WTC11 (cell line): ENCODE measurements around the gene KCNMA1. TPM values are rescaled to one million over a fixed set of nuclear protein-coding genes. Genes with fewer than 3 reads are reported as not detected.

Source experiments
- ATAC-seq: fragments of 200-7000 bp; cut with Tn5 transposase; 2 replicates; pipeline ENCODE4 v1.10.0; 2021; ENCODE audit warnings: mild to moderate bottlenecking, moderate library complexity
- CTCF ChIA-PET: fragments of 300-600 bp; sonication (Branson Sonifier 250); formaldehyde crosslinking; loops from one replicate; lab custom pipeline; 2021; ENCODE audit warnings: antibody characterized with exemption; lab: Charles Lee
- POLR2A ChIA-PET: fragments of 350-600 bp; sonication (Branson Sonifier 250); formaldehyde crosslinking; loops from one replicate; lab custom pipeline; 2021; ENCODE audit warnings: antibody characterized with exemption; lab: Charles Lee
- DNase-seq: peaks from one replicate; pipeline ENCODE4 v3.0.0; 2021; ENCODE audit warnings: low spot score
- H3K27ac Mint-ChIP-seq: 2 replicates; pipeline ENCODE4 v1.8.0; 2021; ENCODE audit warnings: mixed read lengths
- H3K27me3 Mint-ChIP-seq: 2 replicates; pipeline ENCODE4 v1.8.0; 2021; ENCODE audit warnings: low read depth, mild to moderate bottlenecking, moderate library complexity, mixed read lengths
- H3K36me3 Mint-ChIP-seq: 2 replicates; pipeline ENCODE4 v1.8.0; 2021; ENCODE audit warnings: mixed read lengths
- H3K4me1 Mint-ChIP-seq: 2 replicates; pipeline ENCODE4 v1.8.0; 2022; ENCODE audit warnings: mixed read lengths
- H3K4me3 Mint-ChIP-seq: 2 replicates; pipeline ENCODE4 v1.8.0; 2021; ENCODE audit warnings: mild to moderate bottlenecking, moderate library complexity, mixed read lengths
- H3K9me3 Mint-ChIP-seq: 2 replicates; pipeline ENCODE4 v1.8.0; 2021; ENCODE audit warnings: mixed read lengths
- AFF4 ChIP-seq: sonication (generic); formaldehyde crosslinking; IDR thresholded peaks from 2 replicates; pipeline ENCODE4 v1.8.1; 2023; ENCODE audit warnings: mild to moderate bottlenecking, missing genetic modification reagents, borderline replicate concordance
- CDX4 ChIP-seq: fragments of 250-450 bp; sonication (Bioruptor Pico); IDR thresholded peaks from 2 replicates; pipeline ENCODE4 v1.9.0; 2021; ENCODE audit warnings: moderate library complexity, mild to moderate bottlenecking, inconsistent platforms, borderline replicate concordance
- GRHL2 ChIP-seq: fragments of 250-450 bp; sonication (Bioruptor Pico); IDR thresholded peaks from 2 replicates; pipeline ENCODE4 v1.8.0; 2022; ENCODE audit warnings: mild to moderate bottlenecking, moderate library complexity; ENCODE audit not compliant: insufficient replicate concordance, severe bottlenecking
- IRF1 ChIP-seq: sonication (generic); formaldehyde crosslinking; IDR thresholded peaks from 2 replicates; pipeline ENCODE4 v1.8.0; 2023; ENCODE audit warnings: missing genetic modification reagents
- MXD4 ChIP-seq: fragments of 250-450 bp; sonication (Bioruptor Pico); IDR thresholded peaks from 2 replicates; pipeline ENCODE4 v1.8.0; 2021; ENCODE audit warnings: mild to moderate bottlenecking, moderate library complexity, borderline replicate concordance
- PREB ChIP-seq: sonication (generic); formaldehyde crosslinking; IDR thresholded peaks from 2 replicates; pipeline ENCODE4 v1.8.1; 2022; ENCODE audit warnings: mild to moderate bottlenecking, missing genetic modification reagents, moderate library complexity, borderline replicate concordance
- RELA ChIP-seq: sonication (generic); formaldehyde crosslinking; IDR thresholded peaks from 2 replicates; pipeline ENCODE4 v1.8.1; 2022; ENCODE audit warnings: missing genetic modification reagents, mild to moderate bottlenecking, borderline replicate concordance
- SMAD4 ChIP-seq: sonication (generic); formaldehyde crosslinking; IDR thresholded peaks from 2 replicates; pipeline ENCODE4 v1.8.0; 2022; ENCODE audit warnings: mild to moderate bottlenecking, missing genetic modification reagents
- TCF7 ChIP-seq: sonication (generic); formaldehyde crosslinking; IDR thresholded peaks from 2 replicates; pipeline ENCODE4 v1.8.0; 2022; ENCODE audit warnings: mild to moderate bottlenecking, low read depth, missing genetic modification reagents, moderate library complexity
- TP53 ChIP-seq: sonication (generic); formaldehyde crosslinking; IDR thresholded peaks from 2 replicates; pipeline ENCODE4 v1.8.1; 2023; ENCODE audit warnings: mild to moderate bottlenecking, missing genetic modification reagents
- USF1 ChIP-seq: sonication (generic); formaldehyde crosslinking; IDR thresholded peaks from 2 replicates; pipeline ENCODE4 v1.8.0; 2022; ENCODE audit warnings: mild to moderate bottlenecking, missing genetic modification reagents
- USF2 ChIP-seq: sonication (generic); formaldehyde crosslinking; IDR thresholded peaks from 2 replicates; pipeline ENCODE4 v1.8.1; 2023; ENCODE audit warnings: mild to moderate bottlenecking, missing genetic modification reagents, moderate library complexity
- ZNF219 ChIP-seq: sonication (generic); formaldehyde crosslinking; IDR thresholded peaks from 2 replicates; pipeline ENCODE4 v1.8.0; 2023; ENCODE audit warnings: missing genetic modification reagents, mild to moderate bottlenecking, borderline replicate concordance
- ZNF263 ChIP-seq: sonication (generic); formaldehyde crosslinking; IDR thresholded peaks from 2 replicates; pipeline ENCODE4 v1.8.1; 2022; ENCODE audit warnings: low read depth, mild to moderate bottlenecking, moderate library complexity, missing genetic modification reagents
- ZNF396 ChIP-seq: fragments of 250-450 bp; sonication (Bioruptor Pico); IDR thresholded peaks from 2 replicates; pipeline ENCODE4 v1.8.0; 2021; ENCODE audit warnings: mild to moderate bottlenecking, moderate library complexity, borderline replicate concordance
- ZNF425 ChIP-seq: fragments of 250-450 bp; sonication (Bioruptor Pico); conservative IDR thresholded peaks from 2 replicates; pipeline ENCODE4 v1.9.0; 2021; ENCODE audit warnings: mild to moderate bottlenecking
- total RNA-seq: library from RNA; stranded (reverse); gene quantifications from 3 replicates; pipeline ENCODE4 v1.2.3, GENCODE V29; 2021

KCNMA1 gene
- total RNA-seq, 1 experiment from 2014 or later: 7.3 TPM

GRCh38 chr10:76884673-76885275 lies 752.8 kb downstream of the KCNMA1 start (continued):
- no peak for TF ChIP-seq AFF4 (CRISPR knock-in tag)
- TF ChIP-seq GRHL2 (CRISPR knock-in tag): no peak

GRCh38 chr10:76883596-76883995 lies 754.0 kb downstream of the KCNMA1 start:
- Mint-ChIP-seq H3K9me3 (no peaks in the 10 kb centered on the region), H3K36me3 (no peaks in the 10 kb centered on the region), H3K27me3 (no peaks in the 10 kb centered on the region), H3K27ac (no peak overlapping the region), H3K4me3 (no peak overlapping the region), H3K4me1 (peaks cover 7% of the 10 kb centered on the region)
- ChIA-PET CTCF (no interaction called here), POLR2A (no interaction called here)
- DNase-seq (no peak), ATAC-seq (no peak)
- no peak for TF ChIP-seq SMAD4 (CRISPR knock-in tag)
- TF ChIP-seq IRF1 (CRISPR knock-in tag): no peak
- no peak for TF ChIP-seq USF2 (CRISPR knock-in tag)
- TF ChIP-seq PREB (CRISPR knock-in tag): no peak
- no peak for TF ChIP-seq ZNF263 (CRISPR knock-in tag)
- no peak for TF ChIP-seq RELA (CRISPR knock-in tag)
- TF ChIP-seq MXD4 (CRISPR knock-in tag): no peak
- no peak for TF ChIP-seq TP53 (CRISPR knock-in tag)

- Mint-ChIP-seq H3K9me3 (no peaks in the 10 kb centered on the region), H3K27ac (no peak overlapping the region), H3K4me3 (no peak overlapping the region), H3K4me1 (peaks cover 7% of the 10 kb centered on the region), H3K27me3 (no peaks in the 10 kb centered on the region), H3K36me3 (no peaks in the 10 kb centered on the region)
- ATAC-seq (no peak), DNase-seq (no peak)
- CTCF ChIA-PET: no interaction called here
- POLR2A ChIA-PET: no interaction called here
- TF ChIP-seq TCF7 (CRISPR knock-in tag) (no peak), ZNF219 (no peak), CDX4 (CRISPR knock-in tag) (no peak), AFF4 (CRISPR knock-in tag) (no peak), ZNF396 (no peak), USF1 (CRISPR knock-in tag) (no peak), ZNF425 (CRISPR knock-in tag) (no peak)
Measured at GRCh38 chr10:76882796-76883195, 754.8 kb downstream of the KCNMA1 start.
